T47D (cell line): Measurements from ENCODE around the gene RPS6KA2.

Experiments
- DNase-seq, 2 experiments: peaks; one replicate each; pipeline versions ENCODE4 v3.0.0 to v3.0.0-alpha.2; 2011 to 2012; ENCODE audit warnings: low read depth in 1 of 2, low spot score in 1 of 2
- JUND ChIP-seq: IDR thresholded peaks from 2 replicates; pipeline ENCODE4 v1.6.1; 2012; ENCODE audit warnings: low read depth
- in situ Hi-C: cut with HindIII; loops from 2 replicates; pipeline ENCODE4 v1.10.0; 2016; ENCODE audit warnings: low sequenced_read_pairs, low pct_unique_long_range_greater_than_20kb

The RPS6KA2 gene

DNA sequence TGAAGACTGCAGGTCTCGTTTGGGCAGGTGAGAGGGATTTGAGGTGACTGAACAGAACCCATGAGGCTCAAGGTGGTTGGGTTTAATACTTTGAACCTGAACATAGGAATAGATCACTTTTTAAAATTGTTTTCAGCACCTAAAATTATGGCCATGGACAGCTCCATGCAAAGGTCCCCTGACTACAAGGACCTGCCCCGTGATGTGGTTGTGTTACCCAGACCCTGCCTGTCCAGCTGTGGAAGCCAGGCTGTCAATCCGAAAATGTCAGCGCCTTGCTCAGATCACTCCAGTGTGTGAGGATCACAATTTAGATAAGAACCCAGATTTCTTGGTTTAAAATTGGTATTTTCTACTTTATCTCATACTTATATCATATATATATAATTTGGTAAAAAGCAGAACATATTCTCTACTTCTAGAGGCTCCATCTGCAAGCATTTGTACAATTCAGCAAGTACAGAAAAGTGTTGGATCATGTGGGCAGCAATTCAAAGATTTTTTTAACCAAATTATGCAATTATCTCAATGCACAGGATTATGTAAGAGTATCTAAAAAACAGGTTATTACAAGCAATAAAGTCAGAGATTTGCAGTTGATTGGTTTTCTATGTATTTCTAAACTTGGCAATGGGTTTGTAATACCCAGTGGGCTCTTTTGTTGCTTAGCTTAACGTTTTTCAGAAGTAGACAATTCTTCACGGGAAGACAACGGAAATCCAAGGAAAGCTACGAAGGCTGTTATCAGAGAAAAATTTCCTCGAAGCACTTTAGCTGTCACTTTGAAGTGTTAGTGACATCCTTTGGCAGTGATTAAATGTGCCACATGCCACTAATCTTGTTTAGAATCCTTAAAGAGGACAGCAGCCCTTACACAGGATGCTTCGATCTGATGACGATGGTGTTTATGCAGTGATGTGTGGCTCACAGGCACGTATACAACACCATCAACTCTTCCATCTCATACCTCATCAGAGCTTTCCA lies 24.1 kb upstream of the RPS6KA2 start:
- no peak for TF ChIP-seq JUND
- in situ Hi-C loops, result no loop called here
- DNase-seq, result no peak

- in situ Hi-C loops, result no loop called here
- no peak for TF ChIP-seq JUND
- DNase-seq, result no peak
Measured at GRCh38 chr6:166650047-166650446, 23.0 kb upstream of the RPS6KA2 start.

DNA sequence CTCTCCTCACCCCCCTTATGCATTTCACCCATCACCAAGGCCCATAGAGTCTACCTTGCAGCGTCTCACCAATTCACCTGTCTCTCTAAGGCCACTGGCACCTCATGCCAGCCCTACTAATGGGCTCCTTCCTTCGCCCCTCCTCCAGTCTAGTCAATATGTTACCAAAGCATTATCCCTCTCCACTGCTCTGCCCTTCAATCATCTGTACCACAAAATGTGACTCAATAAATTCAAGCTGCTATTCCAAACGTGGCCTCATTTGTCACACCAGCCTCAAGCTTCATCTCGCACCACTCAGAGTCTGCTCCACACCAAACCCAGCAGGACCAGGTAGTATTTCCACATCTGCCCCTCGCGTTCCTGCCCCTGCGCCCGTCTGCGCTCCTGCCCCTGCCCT lies 21.8 kb upstream of the RPS6KA2 start:
- in situ Hi-C loops, result no loop called here
- DNase-seq, result no peak
- TF ChIP-seq JUND, result no peak

- no peak for DNase-seq
- TF ChIP-seq JUND, result no peak
- in situ Hi-C loops, result no loop called here
Measured at GRCh38 chr6:166647896-166648295, 20.8 kb upstream of the RPS6KA2 start.

DNA sequence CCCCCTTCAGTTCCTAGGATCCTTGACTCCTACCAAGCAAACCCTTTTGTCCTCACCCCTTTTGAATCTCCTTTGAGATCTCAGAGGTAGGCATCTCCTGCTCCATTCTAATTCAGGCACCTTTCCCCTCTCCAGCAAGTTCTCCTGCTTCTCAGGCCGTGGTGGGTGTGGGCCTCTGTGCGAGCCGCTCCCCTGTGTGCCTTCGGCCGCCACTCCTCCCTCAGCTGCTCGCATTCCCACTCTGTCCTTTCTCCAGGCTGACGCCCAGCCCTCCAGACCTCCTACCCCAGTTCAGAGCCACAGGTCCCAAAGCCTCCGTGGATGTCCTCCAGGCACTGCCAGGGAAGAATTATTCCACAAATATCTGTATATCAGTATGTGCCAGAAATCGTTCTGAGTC lies 19.7 kb upstream of the RPS6KA2 start:
- no peak for DNase-seq
- no peak for TF ChIP-seq JUND
- in situ Hi-C loops, result no loop called here

GRCh38 chr6:166645896-166646295 lies 18.8 kb upstream of the RPS6KA2 start:
- in situ Hi-C loops, result no loop called here
- no peak for TF ChIP-seq JUND
- no peak for DNase-seq

DNA sequence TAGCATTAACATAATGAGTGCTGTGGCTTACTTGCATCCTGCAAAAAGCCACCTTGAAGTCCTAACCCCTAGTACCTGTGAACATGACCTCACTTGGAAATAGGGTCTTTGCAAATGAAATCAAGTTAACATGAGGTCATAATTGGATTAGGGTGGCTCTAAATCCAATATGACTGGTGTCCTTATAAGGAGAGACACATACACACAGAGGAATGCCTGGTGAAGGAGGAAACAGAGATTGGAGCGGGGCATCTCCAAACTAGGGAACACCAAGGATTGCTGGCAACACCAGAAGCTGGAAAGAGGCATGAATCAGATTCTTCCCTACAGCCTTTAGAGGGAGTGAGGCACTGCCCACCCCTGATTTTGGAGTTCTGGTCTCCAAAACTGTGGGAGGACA lies 17.6 kb upstream of the RPS6KA2 start:
- DNase-seq, result no peak
- TF ChIP-seq JUND, result no peak
- in situ Hi-C loops, result no loop called here

GRCh38 chr6:166643891-166644590 lies 17.0 kb upstream of the RPS6KA2 start:
- in situ Hi-C loops, result no loop called here
- no peak for TF ChIP-seq JUND
- no peak for DNase-seq

DNA sequence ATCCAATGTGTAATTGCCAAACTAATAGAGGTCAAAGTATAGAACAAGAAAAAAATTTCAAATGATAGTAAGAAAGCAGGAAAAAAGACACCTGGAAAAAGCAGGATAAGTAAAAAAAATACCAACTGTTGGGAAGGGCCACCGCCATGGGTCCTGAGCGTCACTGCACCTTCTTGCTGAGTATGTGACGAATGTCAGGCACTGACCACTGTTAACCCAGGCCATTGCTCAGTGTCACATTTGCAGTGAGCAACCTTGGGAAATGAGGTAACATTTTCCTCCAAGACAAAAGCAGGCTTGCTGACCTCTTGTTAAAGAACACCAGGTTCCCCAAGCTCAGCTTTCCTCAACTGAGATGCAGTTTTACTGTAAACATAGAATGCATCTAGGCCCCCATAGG lies 15.6 kb upstream of the RPS6KA2 start:
- no peak for DNase-seq
- in situ Hi-C loops, result no loop called here
- TF ChIP-seq JUND, result no peak

GRCh38 chr6:166640342-166641043 lies 13.4 kb upstream of the RPS6KA2 start:
- no peak for DNase-seq
- in situ Hi-C loops, result no loop called here
- TF ChIP-seq JUND, result no peak

- in situ Hi-C loops, result no loop called here
- TF ChIP-seq JUND, result no peak
- DNase-seq, result no peak
Measured at GRCh38 chr6:166639921-166640320, 12.9 kb upstream of the RPS6KA2 start.

- no peak for DNase-seq
- no peak for TF ChIP-seq JUND
- in situ Hi-C loops, result no loop called here
Measured at GRCh38 chr6:166638573-166638964, 11.5 kb upstream of the RPS6KA2 start.
